PC-9 (cell line): ENCODE data around the gene CEACAM1. TPM values are rescaled to one million over a fixed set of nuclear protein-coding genes. Genes with fewer than 3 reads are reported as not detected.

Experiments used
- BruUV-seq: library from RNA; stranded (reverse); fragments of 400-500 nt; replicated peaks from 2 replicates; lab custom pipeline; 2021; lab: Mats Ljungman, UMichigan
- CTCF ChIA-PET: fragments of 300-600 bp; sonication (Branson Sonifier 250); formaldehyde crosslinking; loops from one replicate; lab custom pipeline; 2022; ENCODE audit warnings: antibody characterized with exemption; lab: Charles Lee
- POLR2A ChIA-PET: fragments of 300-600 bp; sonication (Branson Sonifier 250); formaldehyde crosslinking; loops from one replicate; lab custom pipeline; 2022; ENCODE audit warnings: antibody characterized with exemption; ENCODE audit not compliant: unreplicated experiment; lab: Charles Lee
- DNase-seq, 2 experiments: peaks; one replicate each; pipeline versions ENCODE4 v3.0.0 to v3.0.0-alpha.2; 2015 to 2022; ENCODE audit warnings: mixed read lengths in 1 of 2
- H2AFZ ChIP-seq: fragments of 200-600 bp; sonication (generic); 2 replicates; pipeline ENCODE4 v1.8.1; 2017; ENCODE audit warnings: antibody characterized with exemption
- H3F3A ChIP-seq: fragments of 200-600 bp; sonication (generic); 2 replicates; pipeline ENCODE4 v1.8.1; 2017; ENCODE audit warnings: antibody characterized with exemption, mild to moderate bottlenecking, low read depth; ENCODE audit not compliant: insufficient read depth
- H3K27ac ChIP-seq: fragments of 200-600 bp; sonication (generic); 2 replicates; pipeline ENCODE4 v1.6.1; 2016; ENCODE audit warnings: mixed run types
- H3K27me3 ChIP-seq: fragments of 200-600 bp; sonication (generic); 2 replicates; pipeline ENCODE4 v1.6.1; 2016; ENCODE audit warnings: low read depth, mixed run types; ENCODE audit not compliant: insufficient read depth
- H3K36me3 ChIP-seq: fragments of 200-600 bp; sonication (generic); 2 replicates; pipeline ENCODE4 v1.6.1; 2016; ENCODE audit warnings: low read depth, mixed run types
- H3K4me1 ChIP-seq: fragments of 200-600 bp; sonication (generic); replicated peaks from 2 replicates; pipeline ENCODE4 v1.6.1; 2016; ENCODE audit warnings: mixed run types; ENCODE audit not compliant: insufficient read depth
- H3K4me2 ChIP-seq: fragments of 200-600 bp; sonication (generic); 2 replicates; pipeline ENCODE4 v1.6.1; 2017; ENCODE audit warnings: mixed run types
- H3K4me3 ChIP-seq: fragments of 200-600 bp; sonication (generic); 2 replicates; pipeline ENCODE4 v1.6.1; 2016; ENCODE audit warnings: mixed run types
- H3K79me2 ChIP-seq: fragments of 200-600 bp; sonication (generic); 2 replicates; pipeline ENCODE4 v1.6.1; 2017; ENCODE audit warnings: low read depth, mixed run types
- H3K9me2 ChIP-seq: fragments of 200-600 bp; sonication (generic); 2 replicates; pipeline ENCODE4 v1.8.1; 2017; ENCODE audit warnings: mild to moderate bottlenecking; ENCODE audit not compliant: insufficient read depth
- H3K9me3 ChIP-seq: fragments of 200-600 bp; sonication (generic); 2 replicates; pipeline ENCODE4 v1.8.1; 2016; ENCODE audit warnings: low read depth; ENCODE audit not compliant: insufficient read depth
- H4K20me1 ChIP-seq: fragments of 200-600 bp; sonication (generic); 2 replicates; pipeline ENCODE4 v1.8.1; 2017; ENCODE audit not compliant: insufficient read depth
- EZH2 ChIP-seq: fragments of 200-600 bp; sonication (generic); IDR thresholded peaks from 2 replicates; pipeline ENCODE4 v1.8.0; 2017; ENCODE audit warnings: antibody characterized with exemption, low read depth
- intact Hi-C: fragments of 100-400 bp; cut with micrococcal nuclease; formaldehyde crosslinking; loops from one replicate; pipeline ENCODE4 v1.10.0; 2022; ENCODE audit not compliant: unreplicated experiment
- total RNA-seq: library from RNA; stranded (reverse); gene quantifications from 2 replicates; pipeline ENCODE4 v1.2.3, GENCODE V29; 2021
- TF ChIP-seq, protein P1 (sequence below): fragments of 200-600 bp; sonication (generic); conservative IDR thresholded peaks from 2 replicates; pipeline ENCODE4 v1.6.1; 2017; ENCODE audit warnings: mixed run types, antibody characterized with exemption, mild to moderate bottlenecking, moderate library complexity

The CEACAM1 gene
- total RNA-seq, 1 experiment from 2014 or later: 1.6 TPM

DNA sequence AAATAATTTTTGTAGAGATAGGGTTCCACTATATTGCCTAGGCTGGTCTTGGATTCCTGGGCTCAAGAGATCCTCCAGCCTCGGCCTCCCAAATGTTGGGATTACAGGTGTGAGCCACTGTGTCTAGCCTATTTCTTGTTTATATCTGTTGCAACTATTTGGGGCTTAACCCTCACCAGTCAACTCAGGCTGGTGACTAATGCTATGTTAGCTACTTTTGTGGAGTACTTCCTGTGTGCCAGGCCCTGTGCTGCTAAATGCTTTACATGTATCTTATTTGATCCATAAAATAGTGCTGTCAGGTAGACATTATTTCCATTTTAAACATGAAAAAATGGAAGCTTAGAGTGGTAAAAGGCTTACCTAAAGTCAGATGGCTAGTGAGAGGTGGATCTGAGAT lies 13.8 kb downstream of the CEACAM1 start:
- POLR2A ChIA-PET: no interaction called here
- BruUV-seq: no TSS peak
- Histone ChIP-seq H3K4me3 (no peak overlapping the region), H2AFZ (no peak overlapping the region), H3K36me3 (no peaks in the 10 kb centered on the region), H3K27me3 (no peaks in the 10 kb centered on the region), H3K27ac (no peak overlapping the region), H3K9me3 (no peaks in the 10 kb centered on the region), H4K20me1 (no peaks in the 10 kb centered on the region), H3K4me2 (no peak overlapping the region), H3K79me2 (no peaks in the 10 kb centered on the region), H3K4me1 (no peaks in the 10 kb centered on the region), H3F3A (no peaks in the 10 kb centered on the region), H3K9me2 (no peaks in the 10 kb centered on the region)
- intact Hi-C loops: no loop called here
- CTCF ChIA-PET: no interaction called here
- TF ChIP-seq, protein P1, sequence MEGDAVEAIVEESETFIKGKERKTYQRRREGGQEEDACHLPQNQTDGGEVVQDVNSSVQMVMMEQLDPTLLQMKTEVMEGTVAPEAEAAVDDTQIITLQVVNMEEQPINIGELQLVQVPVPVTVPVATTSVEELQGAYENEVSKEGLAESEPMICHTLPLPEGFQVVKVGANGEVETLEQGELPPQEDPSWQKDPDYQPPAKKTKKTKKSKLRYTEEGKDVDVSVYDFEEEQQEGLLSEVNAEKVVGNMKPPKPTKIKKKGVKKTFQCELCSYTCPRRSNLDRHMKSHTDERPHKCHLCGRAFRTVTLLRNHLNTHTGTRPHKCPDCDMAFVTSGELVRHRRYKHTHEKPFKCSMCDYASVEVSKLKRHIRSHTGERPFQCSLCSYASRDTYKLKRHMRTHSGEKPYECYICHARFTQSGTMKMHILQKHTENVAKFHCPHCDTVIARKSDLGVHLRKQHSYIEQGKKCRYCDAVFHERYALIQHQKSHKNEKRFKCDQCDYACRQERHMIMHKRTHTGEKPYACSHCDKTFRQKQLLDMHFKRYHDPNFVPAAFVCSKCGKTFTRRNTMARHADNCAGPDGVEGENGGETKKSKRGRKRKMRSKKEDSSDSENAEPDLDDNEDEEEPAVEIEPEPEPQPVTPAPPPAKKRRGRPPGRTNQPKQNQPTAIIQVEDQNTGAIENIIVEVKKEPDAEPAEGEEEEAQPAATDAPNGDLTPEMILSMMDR: no peak
- TF ChIP-seq EZH2: no peak
- no peak for DNase-seq

DNA sequence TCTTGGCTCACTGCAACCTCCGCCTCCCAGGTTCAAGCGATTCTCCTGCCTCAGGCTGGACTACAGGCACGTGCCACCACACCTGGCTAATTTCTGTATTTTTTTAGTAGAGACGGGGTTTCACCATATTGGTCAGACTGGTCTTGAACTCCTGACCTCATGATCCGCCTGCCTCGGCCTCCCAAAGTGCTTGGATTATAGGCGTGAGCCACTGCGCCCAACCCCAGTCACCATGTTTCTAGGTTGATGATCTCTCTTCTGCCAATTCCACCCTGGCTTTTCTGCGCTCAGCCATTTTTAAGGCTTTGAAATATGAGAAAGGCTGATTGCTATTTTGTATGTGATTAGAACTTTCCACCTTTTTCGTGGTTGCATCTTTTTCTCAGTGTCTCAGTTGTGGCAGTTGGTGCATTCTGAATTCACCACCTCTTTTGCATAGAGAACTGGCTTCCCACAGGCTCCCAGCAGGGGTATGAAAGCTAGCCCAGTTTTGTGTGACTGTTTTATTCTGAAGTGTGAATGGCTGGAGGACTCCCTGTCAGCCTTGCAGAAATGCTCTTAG lies 15.5 kb downstream of the CEACAM1 start:
- Histone ChIP-seq H3K9me3 (no peaks in the 10 kb centered on the region), H3K27me3 (no peaks in the 10 kb centered on the region), H3K9me2 (no peaks in the 10 kb centered on the region), H4K20me1 (no peaks in the 10 kb centered on the region), H3F3A (no peaks in the 10 kb centered on the region), H3K27ac (no peak overlapping the region), H3K36me3 (no peaks in the 10 kb centered on the region), H3K4me3 (no peak overlapping the region), H3K4me1 (no peaks in the 10 kb centered on the region), H2AFZ (no peak overlapping the region), H3K79me2 (no peaks in the 10 kb centered on the region), H3K4me2 (no peak overlapping the region)
- DNase-seq: no peak
- ChIA-PET CTCF (interaction anchor here (0.6 kb wide), 1 partner anchor 1079 kb away, joined by 5 read pairs; no protein-coding TSS in a partner anchor), POLR2A (no interaction called here)
- intact Hi-C loops: no loop called here
- TF ChIP-seq, protein P1: no peak
- no peak for TF ChIP-seq EZH2
- no TSS peak for BruUV-seq

DNA sequence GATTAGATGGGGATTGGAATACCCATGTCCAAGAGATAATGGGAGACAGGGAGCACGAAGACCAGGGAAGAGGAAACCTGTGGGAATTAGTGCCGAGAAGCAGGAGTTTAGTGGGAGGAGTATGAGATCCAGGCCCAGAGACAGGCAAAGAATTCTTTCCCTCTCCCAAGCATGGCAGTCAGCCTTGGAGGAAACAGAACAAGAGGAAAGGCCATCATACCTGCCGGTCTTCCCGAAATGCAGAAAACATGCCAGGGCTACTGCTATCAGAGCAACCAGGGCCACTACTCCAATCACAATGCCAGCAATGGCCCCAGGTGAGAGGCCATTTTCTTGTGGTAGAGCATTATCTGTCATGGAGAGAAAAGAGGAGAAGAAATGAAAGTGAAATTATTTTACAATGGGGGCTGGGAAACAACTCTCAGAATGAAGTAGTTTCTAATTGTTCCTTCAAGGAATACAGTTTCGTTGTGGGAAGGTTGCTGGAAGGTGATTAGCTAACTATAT lies 16.1 kb downstream of the CEACAM1 start:
- TF ChIP-seq EZH2: no peak
- ChIA-PET POLR2A (no interaction called here), CTCF (interaction anchor here (0.6 kb wide), 1 partner anchor 1079 kb away, joined by 5 read pairs; no protein-coding TSS in a partner anchor)
- Histone ChIP-seq H3K36me3 (no peaks in the 10 kb centered on the region), H3K9me2 (no peaks in the 10 kb centered on the region), H3F3A (no peaks in the 10 kb centered on the region), H3K9me3 (no peaks in the 10 kb centered on the region), H3K27me3 (no peaks in the 10 kb centered on the region), H3K79me2 (no peaks in the 10 kb centered on the region), H4K20me1 (no peaks in the 10 kb centered on the region), H3K4me3 (no peak overlapping the region), H3K4me2 (no peak overlapping the region), H3K27ac (no peak overlapping the region), H3K4me1 (no peaks in the 10 kb centered on the region), H2AFZ (no peak overlapping the region)
- no peak for DNase-seq
- intact Hi-C loops: no loop called here
- BruUV-seq: no TSS peak
